ENCODE results near the gene RNASEH2A. TPM values are rescaled to one million over a fixed set of nuclear protein-coding genes. Genes with fewer than 3 reads are reported as not detected.

Gene RNASEH2A
- total and polyA plus RNA-seq, 2 of the 13 experiments (the other 11 are each of a cell fraction or from before 2014, with no cell fraction given), result 25.1 to 35.8 TPM

- no peak for TF ChIP-seq ZNF562 (CRISPR knock-in tag; IDR thresholded peaks at IDR 0.05; ENCODE audit: borderline replicate concordance)
- TF ChIP-seq ZNF775 (CRISPR knock-in tag; IDR thresholded peaks at IDR 0.05; ENCODE audit: borderline replicate concordance), result no peak
- TF ChIP-seq MAX (IDR thresholded peaks at IDR 0.05), result peak; percentile 16; the same call in 1 of the 2 replicates
- TF ChIP-seq ATRX (CRISPR knock-in tag; IDR thresholded peaks at IDR 0.05; ENCODE audit: borderline replicate concordance), result no peak
- TF ChIP-seq NCOR1 (IDR thresholded peaks at IDR 0.05; ENCODE audit: borderline replicate concordance, low read length), result no peak
- no peak for TF ChIP-seq HIC2 (CRISPR knock-in tag; IDR thresholded peaks at IDR 0.05; ENCODE audit: low read depth)
- no peak for TF ChIP-seq JUNB (CRISPR knock-in tag; IDR thresholded peaks at IDR 0.05; ENCODE audit: borderline replicate concordance)
- TF ChIP-seq ZFP90 (CRISPR knock-in tag; IDR thresholded peaks at IDR 0.05; ENCODE audit: borderline replicate concordance), result no peak
- TF ChIP-seq ZNF552 (CRISPR knock-in tag; IDR thresholded peaks at IDR 0.05; ENCODE audit: borderline replicate concordance), result peak; percentile 90; the same call in 1 of the 2 replicates
- TF ChIP-seq ISL2 (CRISPR knock-in tag; IDR thresholded peaks at IDR 0.05), result peak; percentile 71
- no peak for TF ChIP-seq MED8 (CRISPR knock-in tag; IDR thresholded peaks at IDR 0.05; ENCODE audit: insufficient replicate concordance)
- TF ChIP-seq ZNF878 (CRISPR knock-in tag; IDR thresholded peaks at IDR 0.05), result peak; percentile 43
- peak; percentile 79 for TF ChIP-seq FOSL2 (CRISPR knock-in tag; IDR thresholded peaks at IDR 0.05)
- TF ChIP-seq KLF13 (CRISPR knock-in tag; IDR thresholded peaks at IDR 0.05), result no peak
- TF ChIP-seq HHEX (CRISPR knock-in tag; IDR thresholded peaks at IDR 0.05), result no peak
- no peak for TF ChIP-seq ATM (IDR thresholded peaks at IDR 0.05; ENCODE audit: borderline replicate concordance)
- TF ChIP-seq ZNF740 (CRISPR knock-in tag; IDR thresholded peaks at IDR 0.05), result no peak
- no peak for TF ChIP-seq MBNL3 (CRISPR knock-in tag; conservative IDR thresholded peaks at IDR 0.05)
- no peak for TF ChIP-seq ZNF850 (CRISPR knock-in tag; conservative IDR thresholded peaks at IDR 0.05)
- no peak for TF ChIP-seq ATF5 (CRISPR knock-in tag; IDR thresholded peaks at IDR 0.05; ENCODE audit: low read depth)
- TF ChIP-seq RNF2 (conservative IDR thresholded peaks at IDR 0.05; ENCODE audit: low read depth), result no peak; the same call in 1 of the 2 replicates
- no peak for TF ChIP-seq E2F2 (CRISPR knock-in tag; IDR thresholded peaks at IDR 0.05; ENCODE audit: borderline replicate concordance)
- no peak for TF ChIP-seq ZNF597 (CRISPR knock-in tag; IDR thresholded peaks at IDR 0.05)
- TF ChIP-seq SIX1 (CRISPR knock-in tag; IDR thresholded peaks at IDR 0.05; ENCODE audit: borderline replicate concordance), result no peak
- TF ChIP-seq ZNF335 (CRISPR knock-in tag; IDR thresholded peaks at IDR 0.05), result peak; percentile 89; the same call in 1 of the 2 replicates
- TF ChIP-seq TSC22D2 (CRISPR knock-in tag; IDR thresholded peaks at IDR 0.05; ENCODE audit: borderline replicate concordance), result peak; percentile 95
Observed at GRCh38 chr19:12791345-12792050, 14.9 kb upstream of the RNASEH2A start, which contains the start of gene JUNB (continued).
